Esophagus squamous epithelium (tissue), 4 donors: ENCODE results near the gene RAB23.

Source experiments
- CTCF ChIP-seq, 6 experiments: fragments of 450-650 bp in 4 of 6; fragments of 200-600 bp in 2 of 6; sonication (generic) in 2 of 6; IDR thresholded peaks; one replicate each; pipeline ENCODE4 v1.5.1; 2016 to 2019; ENCODE audit warnings: antibody characterized with exemption in 6 of 6, mild to moderate bottlenecking in 4 of 6, moderate library complexity in 4 of 6
- POLR2A ChIP-seq, 4 donors: fragments of 450-650 bp; IDR thresholded peaks; one replicate each; pipeline ENCODE4 v1.6.1; 2017; ENCODE audit warnings: antibody characterized with exemption in 4 of 4, mild to moderate bottlenecking in 4 of 4, moderate library complexity in 3 of 4

DNA sequence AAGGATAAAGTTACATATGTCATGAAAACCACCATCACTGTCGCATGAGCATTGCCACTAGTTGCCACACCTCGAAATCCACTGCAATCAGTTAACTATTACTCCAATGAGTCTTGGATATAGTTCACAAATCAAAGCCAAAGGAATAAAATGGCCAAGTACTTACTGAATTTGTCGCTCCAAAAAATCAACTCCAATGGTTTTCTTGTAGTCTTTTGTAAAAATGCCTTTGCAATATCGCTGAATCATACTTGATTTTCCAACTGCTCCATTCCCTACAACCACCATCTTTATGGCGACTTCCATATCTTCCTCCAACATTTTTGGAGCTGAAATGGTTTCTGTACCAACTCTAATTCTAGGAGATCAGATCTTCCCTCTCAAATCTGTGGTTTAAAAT, 12.0 kb downstream of the RAB23 start:
- TF ChIP-seq CTCF (IDR thresholded peaks at IDR 0.05) (no peak), POLR2A (IDR thresholded peaks at IDR 0.05) (no peak)
